NCI-H187 treated with DMSO at 0.1 percent for 48 hours (cell line): ENCODE measurements around the gene ANKMY1.
"Not testable (repeated sequence)": the region's sequence is repeated elsewhere in the genome, so short reads cannot be mapped to it uniquely, and the experiment has no call there.

Experiments
- DNase-seq: peaks from one replicate; lab custom pipeline; 2025; lab: John Stamatoyannopoulos, UW

The ANKMY1 gene

DNA sequence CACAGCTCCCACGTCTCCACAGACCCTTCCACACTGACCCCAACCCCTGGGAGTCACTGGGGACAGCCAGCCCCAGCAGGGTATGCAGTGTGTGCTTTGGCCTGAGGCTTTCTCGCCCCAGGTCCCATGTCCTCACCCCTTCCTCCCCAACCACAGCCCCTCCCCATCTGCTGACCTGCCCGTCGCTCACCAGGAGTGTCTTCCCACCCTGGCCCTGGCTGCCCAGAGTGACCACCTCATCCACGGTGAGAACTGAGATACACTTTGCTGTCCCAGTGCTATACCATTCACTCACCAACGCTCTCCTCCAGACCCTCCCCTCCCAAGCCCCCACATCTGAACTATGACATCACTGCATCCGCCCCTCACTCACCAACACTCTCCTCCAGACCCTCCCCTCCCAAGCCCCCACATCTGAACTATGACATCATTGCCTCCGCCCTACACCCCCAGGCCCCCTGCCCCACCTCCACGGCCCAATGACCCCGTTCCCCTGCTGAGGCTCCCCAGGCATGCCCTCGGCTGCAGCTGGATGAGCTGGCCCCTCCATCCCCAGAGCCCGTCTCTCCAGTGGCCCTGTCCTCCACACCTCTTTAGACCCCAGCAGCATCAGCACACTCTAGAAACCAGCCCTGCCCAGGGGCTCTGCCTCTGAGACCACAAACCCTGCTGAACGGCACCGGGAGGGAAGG, 55.2 kb downstream of the ANKMY1 start:
- no peak for DNase-seq

- no peak for DNase-seq
These were observed 55.7 kb downstream of the ANKMY1 start for GRCh38 chr2:240502059-240502429.

DNA sequence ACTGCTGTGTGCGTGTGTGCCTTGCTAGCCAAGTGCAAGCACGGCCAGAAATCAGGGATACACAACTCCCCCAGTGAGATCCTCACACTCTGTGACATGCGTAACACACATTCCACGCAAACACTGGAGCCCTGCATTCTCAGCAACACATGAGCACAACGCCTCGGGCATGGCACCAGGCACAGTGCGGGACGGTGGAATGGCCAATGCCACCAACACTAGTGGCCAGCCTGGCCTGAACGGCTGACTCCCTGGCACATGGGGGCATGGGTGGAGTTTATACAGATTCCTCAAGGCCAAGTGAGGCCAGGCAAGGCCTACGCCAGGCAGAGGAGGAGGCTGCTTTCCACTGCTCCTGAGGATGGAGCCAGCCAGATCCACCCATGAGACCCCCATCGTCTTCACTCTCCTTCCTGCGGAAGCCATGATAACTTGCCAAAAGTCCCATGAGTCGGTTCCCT, 56.2 kb downstream of the ANKMY1 start:
- no peak for DNase-seq

- DNase-seq = no peak
These were observed 57.0 kb downstream of the ANKMY1 start for GRCh38 chr2:240500561-240501423.

DNA sequence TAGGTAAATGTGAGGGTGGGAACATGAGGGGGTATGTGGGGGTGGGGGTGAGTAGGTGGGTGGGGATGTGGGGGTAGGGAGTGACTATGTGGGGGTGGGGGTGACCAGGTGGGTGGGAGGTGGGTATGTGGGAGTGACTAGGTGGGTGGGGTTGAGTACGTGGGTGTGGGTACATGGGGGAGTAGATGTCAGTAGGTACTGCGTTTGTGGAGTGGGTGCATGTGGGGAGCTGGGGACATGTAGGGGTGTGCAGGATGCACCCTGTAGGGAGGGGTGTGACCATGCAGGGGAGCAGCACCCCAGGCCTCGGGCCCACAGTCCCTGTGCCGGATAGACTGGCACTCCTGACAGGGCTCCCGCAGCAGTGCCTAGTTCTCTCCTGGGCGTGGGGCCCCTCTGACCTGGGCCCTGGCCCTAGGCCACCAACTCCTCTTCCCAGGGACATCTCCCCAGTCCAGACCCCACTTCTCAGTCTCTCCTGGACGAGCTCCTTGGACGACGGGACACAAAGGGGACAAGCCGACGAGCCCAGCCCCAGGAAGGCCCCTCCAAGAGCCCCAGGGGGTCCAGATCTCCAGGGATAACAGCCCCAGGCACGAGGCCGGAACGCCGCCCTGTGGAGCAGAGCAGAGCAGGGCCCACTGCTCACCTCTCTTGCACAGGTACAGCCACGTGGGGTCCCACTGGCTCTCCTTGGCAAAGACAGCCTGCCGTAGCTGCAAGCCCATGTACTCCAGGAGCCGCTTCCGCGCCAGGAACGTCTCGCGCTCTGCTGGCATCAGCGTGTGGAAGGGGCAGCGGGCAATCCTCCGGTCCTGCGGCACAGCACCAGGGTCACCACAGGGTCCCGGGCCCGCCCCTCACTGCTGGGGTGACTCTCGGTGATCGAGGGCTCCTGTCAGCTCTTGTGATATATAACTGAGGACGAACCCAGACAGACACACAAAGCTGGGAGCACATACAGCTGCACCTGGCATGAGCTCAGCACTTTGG, 58.2 kb downstream of the ANKMY1 start:
- DNase-seq = no peak

DNA sequence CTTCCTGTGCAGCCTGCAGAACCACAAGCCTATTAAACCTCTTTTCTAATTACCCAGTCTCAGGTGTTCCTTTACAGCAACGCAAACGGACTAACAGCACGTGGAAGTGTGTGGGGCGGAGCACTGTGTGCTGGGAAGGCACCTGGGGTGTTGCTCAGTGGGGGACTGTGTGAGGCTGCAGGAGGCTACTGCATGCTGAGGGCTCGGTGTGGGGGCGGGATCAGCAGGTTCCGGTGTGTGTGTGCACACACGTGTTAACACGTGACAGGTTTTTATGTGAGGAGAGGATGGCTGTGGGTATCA, 58.9 kb downstream of the ANKMY1 start:
- no peak for DNase-seq

DNA sequence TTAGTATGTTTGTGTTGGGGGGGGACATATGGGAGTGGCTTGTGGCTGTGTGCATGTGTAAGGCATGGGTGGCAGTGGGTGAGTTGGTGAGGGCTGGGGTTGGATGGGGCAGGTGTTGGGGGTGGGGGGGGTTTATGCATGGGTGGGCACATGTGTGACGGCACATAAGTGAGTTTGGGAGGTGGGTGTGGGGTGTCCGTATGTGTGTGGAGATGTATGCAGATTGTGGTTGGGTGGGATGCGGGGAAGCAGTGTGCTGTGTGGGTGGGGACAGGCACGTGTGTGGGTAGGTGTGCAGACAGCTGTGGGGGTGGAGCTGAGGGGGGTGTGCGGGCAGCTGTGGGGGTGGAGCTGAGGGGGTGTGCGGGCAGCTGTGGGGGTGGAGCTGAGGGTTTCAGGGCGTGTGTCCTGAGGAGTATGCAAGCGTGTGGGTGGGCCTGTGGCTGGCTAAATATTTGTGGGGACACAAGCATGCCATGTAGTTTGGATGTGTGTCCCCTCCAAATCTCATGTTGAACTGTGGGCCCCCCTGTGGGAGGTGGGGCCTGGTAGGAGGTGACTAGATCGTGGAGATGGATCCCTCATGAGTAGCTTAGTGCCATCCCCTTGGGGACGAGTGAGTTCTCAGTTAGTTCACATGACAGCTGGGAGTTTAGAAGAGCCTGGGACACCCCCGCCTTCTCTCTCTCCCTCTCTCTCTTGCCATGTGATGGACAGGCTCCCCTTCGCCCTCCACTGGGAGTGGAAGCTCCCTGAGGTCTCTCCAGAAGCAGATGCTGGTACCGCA, 59.4 kb downstream of the ANKMY1 start:
- no peak for DNase-seq

GRCh38 chr2:240497082-240497481, 60.7 kb downstream of the ANKMY1 start:
- DNase-seq = not testable (repeated sequence)

DNA sequence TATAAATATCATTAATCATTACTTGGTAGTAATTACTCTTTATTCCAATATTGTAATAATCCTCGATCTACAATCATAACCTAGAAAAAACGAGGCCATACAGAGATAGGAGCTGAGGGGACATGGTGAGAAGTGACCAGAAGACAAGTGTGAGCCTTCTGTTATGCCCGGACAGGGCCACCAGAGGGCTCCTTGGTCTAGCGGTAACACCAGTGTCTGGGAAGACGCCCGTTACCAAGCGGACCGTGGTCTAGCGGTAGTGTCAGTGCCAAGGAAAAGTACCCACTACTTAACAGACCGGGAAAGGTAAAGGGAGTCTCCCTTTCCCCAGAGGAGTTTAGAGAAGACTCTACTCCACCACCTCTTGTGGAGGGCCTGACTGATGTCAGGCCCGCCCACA, 62.8 kb downstream of the ANKMY1 start:
- DNase-seq = not testable (repeated sequence)

- no peak for DNase-seq
These were observed 63.5 kb downstream of the ANKMY1 start for GRCh38 chr2:240494194-240494793.

GRCh38 chr2:240491483-240491882, 66.3 kb downstream of the ANKMY1 start:
- no peak for DNase-seq

GRCh38 chr2:240482141-240482540, 75.6 kb downstream of the ANKMY1 start:
- DNase-seq = no peak

- no peak for DNase-seq
These were observed 76.1 kb downstream of the ANKMY1 start for GRCh38 chr2:240481720-240482119.

DNA sequence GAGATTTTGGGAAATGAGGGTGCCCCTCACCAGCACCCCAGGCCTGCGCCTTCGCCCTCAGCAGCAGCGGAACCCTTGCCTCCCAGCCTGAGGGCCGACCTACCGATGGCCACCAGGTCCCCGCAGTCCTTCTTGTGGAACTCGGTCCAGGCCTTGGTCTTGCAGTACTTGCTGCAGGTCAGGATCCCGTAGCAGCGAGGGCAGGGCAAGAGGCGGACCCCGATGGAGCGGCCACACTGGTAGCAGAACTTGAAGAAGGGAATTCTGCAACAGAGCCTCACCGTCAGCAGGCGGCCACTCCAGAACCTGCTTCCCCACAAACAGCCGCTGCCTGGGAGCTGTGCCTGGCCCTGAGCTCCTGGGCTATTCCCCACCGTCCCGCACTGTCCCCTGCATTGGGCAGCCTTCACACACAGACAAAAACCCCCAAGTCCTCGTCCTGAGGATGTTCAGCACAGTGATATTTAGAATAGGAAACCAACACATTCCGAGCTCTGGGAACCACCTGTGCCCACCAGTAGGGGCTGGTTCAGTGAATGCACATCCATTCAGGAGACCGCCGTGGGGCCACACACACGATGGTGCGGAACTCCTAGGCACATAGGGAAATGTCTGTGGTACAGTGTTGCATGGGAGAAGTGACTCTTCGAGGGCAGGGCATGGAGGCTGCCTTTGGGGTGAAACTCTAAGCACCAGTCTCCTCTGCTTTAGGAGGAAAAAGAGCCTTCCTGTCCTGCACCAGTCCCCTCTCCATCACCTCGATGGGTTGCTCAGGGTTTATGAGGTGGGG, 76.8 kb downstream of the ANKMY1 start:
- DNase-seq = no peak

GRCh38 chr2:240479111-240479501, 78.7 kb downstream of the ANKMY1 start:
- DNase-seq = no peak

GRCh38 chr2:240478346-240479110, 79.3 kb downstream of the ANKMY1 start:
- no peak for DNase-seq

DNA sequence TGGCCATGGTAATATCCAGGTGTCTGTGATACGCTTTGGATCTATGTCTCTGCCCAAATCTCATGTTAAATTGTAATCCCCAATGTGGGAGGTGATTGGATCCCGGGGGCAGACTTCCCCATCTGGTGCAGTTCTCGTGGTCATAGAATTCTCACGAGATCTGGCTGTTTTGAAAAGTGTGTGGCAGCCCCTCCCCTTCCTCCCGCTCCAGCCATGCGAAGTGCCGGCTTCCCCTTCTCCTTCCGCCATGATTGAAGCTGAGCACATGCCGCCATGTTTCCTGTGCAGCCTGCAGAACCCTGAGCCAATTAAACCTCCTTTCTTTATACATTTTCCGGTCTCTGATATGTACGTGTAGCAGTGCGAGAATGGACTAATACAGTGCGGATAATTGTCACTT, 79.9 kb downstream of the ANKMY1 start:
- DNase-seq = no peak

DNA sequence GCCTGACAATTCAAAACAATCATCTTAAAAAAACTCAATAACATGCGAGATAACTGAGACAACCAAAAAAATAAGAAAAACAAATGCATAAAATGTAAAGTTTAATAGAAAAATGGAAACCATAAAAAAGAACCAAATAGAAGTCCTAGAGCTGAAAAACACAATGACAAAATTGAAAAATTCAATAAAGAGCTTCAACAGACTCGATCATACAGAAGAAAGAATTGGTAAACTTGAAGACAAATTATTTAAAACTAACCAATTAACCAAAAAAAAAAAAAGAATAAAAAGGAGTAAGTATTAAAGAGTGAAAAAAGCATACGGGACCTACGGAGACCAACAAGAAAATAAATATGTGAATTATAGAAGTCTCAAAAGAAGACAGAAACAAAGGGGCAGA, 84.6 kb downstream of the ANKMY1 start:
- DNase-seq = no peak

DNA sequence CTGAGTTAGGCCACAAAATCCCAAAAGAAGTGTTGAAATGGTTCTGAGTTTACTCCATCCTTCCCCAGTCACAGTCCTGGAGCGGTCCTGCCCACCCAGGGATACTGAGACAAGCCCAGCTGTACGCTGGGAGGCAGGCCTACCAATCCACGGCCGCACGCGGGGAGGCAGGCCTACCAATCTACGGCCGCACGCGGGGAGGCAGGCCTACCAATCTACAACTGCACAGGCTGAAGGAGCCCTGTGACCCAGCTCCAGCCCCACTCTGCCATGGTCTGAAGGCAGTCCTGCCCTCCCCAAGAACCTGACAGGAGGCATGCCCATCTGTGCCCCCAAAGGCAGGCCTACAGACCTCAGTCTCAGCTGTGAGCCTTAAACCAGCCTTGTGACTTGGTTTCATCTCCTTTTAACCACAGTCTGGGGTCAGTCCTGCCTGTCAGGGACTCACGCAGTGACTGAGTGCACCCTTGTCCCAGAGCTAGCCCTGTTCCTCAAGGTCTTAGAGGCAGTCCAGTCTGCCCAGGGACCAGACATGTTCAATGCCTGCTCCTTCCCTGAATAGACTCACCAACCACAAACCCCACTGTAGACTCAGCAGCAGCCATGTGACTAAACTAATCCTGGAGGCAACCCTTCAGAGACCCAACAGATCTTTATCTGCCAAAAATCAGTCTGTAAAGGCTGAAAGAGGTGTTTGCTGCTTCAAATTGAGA, 85.6 kb downstream of the ANKMY1 start:
- DNase-seq = no peak
